Neural progenitor cell (in vitro differentiated cells): ENCODE results near the gene CEL. TPM values are rescaled to one million over a fixed set of nuclear protein-coding genes. Genes with fewer than 3 reads are reported as not detected.
"Not testable (repeated sequence)": the region's sequence is repeated elsewhere in the genome, so short reads cannot be mapped to it uniquely, and the experiment has no call there.

Experiments used
- DNase-seq: peaks from one replicate; pipeline ENCODE4 v3.0.0-alpha.2; 2016; ENCODE audit warnings: low spot score
- H2AFZ ChIP-seq: fragments of 200-600 bp; sonication (generic); replicated peaks from 2 replicates; pipeline ENCODE4 v1.6.1; 2016; ENCODE audit warnings: antibody characterized with exemption
- H3F3A ChIP-seq: fragments of 200-600 bp; sonication (generic); 2 replicates; pipeline ENCODE4 v1.6.1; 2016; ENCODE audit warnings: antibody characterized with exemption, low read depth
- H3K27ac ChIP-seq: fragments of 200-600 bp; sonication (generic); 2 replicates; pipeline ENCODE4 v1.5.1; 2016; ENCODE audit warnings: mild to moderate bottlenecking
- H3K27me3 ChIP-seq: fragments of 200-600 bp; sonication (generic); 2 replicates; pipeline ENCODE4 v1.6.1; 2016; ENCODE audit warnings: mild to moderate bottlenecking, moderate library complexity
- H3K36me3 ChIP-seq: fragments of 200-600 bp; sonication (generic); 2 replicates; pipeline ENCODE4 v1.5.1; 2016
- H3K4me1 ChIP-seq: fragments of 200-600 bp; sonication (generic); 2 replicates; pipeline ENCODE4 v1.6.1; 2016; ENCODE audit warnings: mixed run types
- H3K4me2 ChIP-seq: fragments of 200-600 bp; sonication (generic); 2 replicates; pipeline ENCODE4 v1.6.1; 2016
- H3K4me3 ChIP-seq: fragments of 200-600 bp; sonication (generic); 2 replicates; pipeline ENCODE4 v1.5.1; 2016
- H3K79me2 ChIP-seq: fragments of 200-600 bp; sonication (generic); 2 replicates; pipeline ENCODE4 v1.6.1; 2016; ENCODE audit warnings: low read depth
- H3K9ac ChIP-seq: fragments of 200-600 bp; sonication (generic); 2 replicates; pipeline ENCODE4 v1.6.1; 2016
- H3K9me3 ChIP-seq: fragments of 200-600 bp; sonication (generic); 2 replicates; pipeline ENCODE4 v1.5.1; 2016; ENCODE audit warnings: low read depth
- H4K20me1 ChIP-seq: fragments of 200-600 bp; sonication (generic); 2 replicates; pipeline ENCODE4 v1.6.1; 2016; ENCODE audit warnings: low read depth
- H3K27ac Mint-ChIP-seq: 3 replicates; pipeline ENCODE4 v1.8.0; 2021; ENCODE audit warnings: mixed read lengths
- H3K27me3 Mint-ChIP-seq: 2 replicates; pipeline ENCODE4 v1.8.0; 2022; ENCODE audit warnings: low read depth, mild to moderate bottlenecking, inconsistent platforms, moderate library complexity, mixed read lengths; ENCODE audit not compliant: insufficient read depth
- H3K36me3 Mint-ChIP-seq: 3 replicates; pipeline ENCODE4 v1.8.0; 2021; ENCODE audit warnings: mixed read lengths
- H3K4me1 Mint-ChIP-seq: 3 replicates; pipeline ENCODE4 v1.8.0; 2021; ENCODE audit warnings: mixed read lengths
- H3K4me3 Mint-ChIP-seq: 3 replicates; pipeline ENCODE4 v1.8.0; 2021; ENCODE audit warnings: mild to moderate bottlenecking, moderate library complexity, mixed read lengths
- H3K9me3 Mint-ChIP-seq: 3 replicates; pipeline ENCODE4 v1.8.0; 2020; ENCODE audit warnings: mixed read lengths
- CTCF ChIP-seq: fragments of 200-600 bp; sonication (generic); IDR thresholded peaks from 2 replicates; pipeline ENCODE4 v1.5.1; 2017; ENCODE audit warnings: antibody characterized with exemption, mild to moderate bottlenecking
- EZH2 ChIP-seq: fragments of 200-600 bp; sonication (generic); IDR thresholded peaks from 2 replicates; pipeline ENCODE4 v1.6.1; 2017; ENCODE audit warnings: antibody characterized with exemption, mild to moderate bottlenecking, moderate library complexity
- EZH2phosphoT487 ChIP-seq: fragments of 200-600 bp; sonication (generic); IDR thresholded peaks from 2 replicates; pipeline ENCODE4 v1.6.1; 2017; ENCODE audit warnings: antibody characterized with exemption
- total RNA-seq: library from RNA; depleted of rRNA; stranded (reverse); fragments of >200 nt; gene quantifications from 2 replicates; pipeline ENCODE4 v1.2.3, GENCODE V29; 2015; ENCODE audit warnings: low replicate concordance

Gene CEL
- total RNA-seq, 1 donor from 2014 or later, result 1.0 TPM

- no peak overlapping the region for H3K27ac Mint-ChIP-seq
- Histone ChIP-seq H3K27me3 (no peaks in the 10 kb centered on the region), H3K9me3 (no peaks in the 10 kb centered on the region), H3K36me3 (no peaks in the 10 kb centered on the region), H3K9ac (no peak overlapping the region), H3F3A (no peaks in the 10 kb centered on the region), H3K79me2 (no peaks in the 10 kb centered on the region), H3K4me2 (no peak overlapping the region), H4K20me1 (no peaks in the 10 kb centered on the region), H3K27ac (no peak overlapping the region), H3K4me3 (no peak overlapping the region), H2AFZ (no peak overlapping the region), H3K4me1 (no peaks in the 10 kb centered on the region)
- no peaks in the 10 kb centered on the region for H3K27me3 Mint-ChIP-seq
- H3K9me3 Mint-ChIP-seq, result no peaks in the 10 kb centered on the region
- peaks cover 5% of the 10 kb centered on the region for H3K36me3 Mint-ChIP-seq
- DNase-seq, result no peak
- TF ChIP-seq CTCF (no peak), EZH2phosphoT487 (no peak), EZH2 (no peak)
- no peaks in the 10 kb centered on the region for H3K4me1 Mint-ChIP-seq
- H3K4me3 Mint-ChIP-seq, result no peak overlapping the region
Measured at GRCh38 chr9:133071484-133072150, 9.8 kb downstream of the CEL start.

GRCh38 chr9:133072210-133072609 is 10.4 kb downstream of the CEL start:
- not testable (repeated sequence) for H3K4me1 Mint-ChIP-seq, H3K4me3 Mint-ChIP-seq, H3K27me3 ChIP-seq, H4K20me1 ChIP-seq, H3K36me3 ChIP-seq, H3K27ac Mint-ChIP-seq, H2AFZ ChIP-seq, DNase-seq, H3K9me3 ChIP-seq, H3K4me3 ChIP-seq, H3K4me2 ChIP-seq, H3K27ac ChIP-seq, H3K27me3 Mint-ChIP-seq, H3F3A ChIP-seq, H3K9me3 Mint-ChIP-seq, H3K79me2 ChIP-seq, H3K9ac ChIP-seq, H3K4me1 ChIP-seq, H3K36me3 Mint-ChIP-seq

- no peak overlapping the region for H2AFZ ChIP-seq
- H3K9ac ChIP-seq, result no peak overlapping the region
- Mint-ChIP-seq H3K9me3 (no peaks in the 10 kb centered on the region), H3K27me3 (peaks cover 2% of the 10 kb centered on the region), H3K4me1 (no peaks in the 10 kb centered on the region), H3K4me3 (no peak overlapping the region), H3K27ac (no peak overlapping the region), H3K36me3 (peaks cover 5% of the 10 kb centered on the region)
- no peaks in the 10 kb centered on the region for H3K36me3 ChIP-seq
- no peaks in the 10 kb centered on the region for H3F3A ChIP-seq
- H3K27me3 ChIP-seq, result no peaks in the 10 kb centered on the region
- H3K79me2 ChIP-seq, result no peaks in the 10 kb centered on the region
- H3K4me3 ChIP-seq, result no peak overlapping the region
- H3K9me3 ChIP-seq, result no peaks in the 10 kb centered on the region
- no peaks in the 10 kb centered on the region for H4K20me1 ChIP-seq
- no peak overlapping the region for H3K27ac ChIP-seq
- DNase-seq, result no peak
- TF ChIP-seq CTCF, result no peak
- no peak for TF ChIP-seq EZH2
- no peak for TF ChIP-seq EZH2phosphoT487
- H3K4me2 ChIP-seq, result no peak overlapping the region
- H3K4me1 ChIP-seq, result no peaks in the 10 kb centered on the region
Measured at GRCh38 chr9:133073086-133074014, 11.6 kb downstream of the CEL start.
